A673 (cell line): Measurements from ENCODE around the gene PYGB.

ENCODE experiments used
- CTCF ChIP-seq: fragments of 300-800, 200-600 bp; sonication (generic); conservative IDR thresholded peaks from 2 replicates; pipeline ENCODE4 v1.5.1; 2017; ENCODE audit warnings: low read depth, mild to moderate bottlenecking, antibody characterized with exemption, low read length, moderate library complexity, mixed read lengths
- EZH2 ChIP-seq: fragments of 200-600 bp; sonication (generic); IDR thresholded peaks from 2 replicates; pipeline ENCODE4 v1.6.1; 2017; ENCODE audit warnings: borderline replicate concordance, low read depth, mild to moderate bottlenecking, mixed read lengths, antibody characterized with exemption, low read length; ENCODE audit not compliant: poor library complexity, severe bottlenecking

GRCh38 chr20:25284131-25284601, 36.3 kb downstream of the PYGB start:
- no peak for TF ChIP-seq CTCF
- no peak for TF ChIP-seq EZH2
